Panc1 (cell line): ENCODE data around the gene RRP1. TPM values are rescaled to one million over a fixed set of nuclear protein-coding genes. Genes with fewer than 3 reads are reported as not detected.

Source experiments
- ATAC-seq: fragments of 200-7000 bp; cut with Tn5 transposase; 2 replicates; pipeline ENCODE4 v1.9.1; 2020; ENCODE audit warnings: mild to moderate bottlenecking, moderate library complexity
- Bru-seq: library from RNA; stranded (reverse); fragments of 400-500 nt; gene quantifications from one replicate; lab custom pipeline; 2021; lab: Mats Ljungman, UMichigan
- BruChase-seq, 2 experiments: library from RNA; stranded (reverse); fragments of 400-500 nt; gene quantifications; one replicate each; lab custom pipeline; 2021; lab: Mats Ljungman, UMichigan
- BruUV-seq: library from RNA; stranded (reverse); fragments of 400-500 nt; replicated peaks from 2 replicates; lab custom pipeline; 2021; lab: Mats Ljungman, UMichigan
- CTCF ChIA-PET: fragments of 300-600 bp; sonication (Branson Sonifier 250); formaldehyde crosslinking; loops from one replicate; lab custom pipeline; 2022; ENCODE audit warnings: antibody characterized with exemption; lab: Charles Lee
- POLR2A ChIA-PET: fragments of 300-600 bp; sonication (Branson Sonifier 250); formaldehyde crosslinking; loops from one replicate; lab custom pipeline; 2022; ENCODE audit warnings: antibody characterized with exemption; lab: Charles Lee
- DNase-seq: peaks from one replicate; pipeline ENCODE4 v3.0.0-alpha.2; 2010; ENCODE audit warnings: low read depth, low spot score
- H3K27ac ChIP-seq: 2 replicates; pipeline ENCODE4 v1.5.1; 2011; ENCODE audit warnings: mild to moderate bottlenecking, low read length, inconsistent platforms
- H3K27me3 ChIP-seq: fragments of 200-500 bp; sonication (Bioruptor generic); 2 replicates; pipeline ENCODE4 v1.6.0; 2014; ENCODE audit warnings: low read length, inconsistent platforms; ENCODE audit not compliant: control insufficient read depth, insufficient read depth
- H3K36me3 ChIP-seq: fragments of 200-500 bp; sonication (Bioruptor generic); 2 replicates; pipeline ENCODE4 v1.5.1; 2014; ENCODE audit warnings: inconsistent platforms, mild to moderate bottlenecking, low read length, moderate library complexity; ENCODE audit not compliant: control insufficient read depth, insufficient read depth
- H3K4me1 ChIP-seq: 2 replicates; pipeline ENCODE4 v1.5.1; 2011; ENCODE audit warnings: inconsistent platforms, mild to moderate bottlenecking, low read length, moderate library complexity; ENCODE audit not compliant: control insufficient read depth, insufficient read depth
- H3K4me3 ChIP-seq, 2 experiments: 2 replicates each; pipeline ENCODE4 v1.5.1; 2011 to 2012; ENCODE audit warnings: low read depth in 2 of 2, low read length in 2 of 2, mild to moderate bottlenecking in 2 of 2, inconsistent platforms in 1 of 2, moderate library complexity in 1 of 2
- H3K9me3 ChIP-seq: fragments of 200-500 bp; sonication (Bioruptor generic); 2 replicates; pipeline ENCODE4 v1.5.1; 2014; ENCODE audit warnings: low read depth, mild to moderate bottlenecking, inconsistent platforms, low read length, moderate library complexity; ENCODE audit not compliant: control insufficient read depth, insufficient read depth
- CTCF ChIP-seq: fragments of 450-650 bp; IDR thresholded peaks from 2 replicates; pipeline ENCODE4 v1.5.1; 2017; ENCODE audit warnings: mild to moderate bottlenecking
- POLR2AphosphoS5 ChIP-seq: IDR thresholded peaks from 2 replicates; pipeline ENCODE4 v1.6.1; 2012; ENCODE audit warnings: mild to moderate bottlenecking, low read depth, low read length, moderate library complexity
- REST ChIP-seq, 2 experiments: IDR thresholded peaks; 2 replicates each; pipeline ENCODE4 v1.6.1; 2011 to 2012; ENCODE audit warnings: low read depth in 2 of 2, control low read depth in 1 of 2, low read length in 1 of 2, mild to moderate bottlenecking in 1 of 2, moderate library complexity in 1 of 2; ENCODE audit not compliant: insufficient read depth in 1 of 2
- SIN3A ChIP-seq: IDR thresholded peaks from 2 replicates; pipeline ENCODE4 v1.6.1; 2012; ENCODE audit warnings: low read depth, mild to moderate bottlenecking, low read length, moderate library complexity, borderline replicate concordance; ENCODE audit not compliant: insufficient read depth
- TCF7L2 ChIP-seq: IDR thresholded peaks from 2 replicates; pipeline ENCODE4 v1.6.1; 2011; ENCODE audit warnings: mild to moderate bottlenecking, low read depth, low read length, inconsistent platforms
- in situ Hi-C: cut with HindIII; loops from 2 replicates; pipeline ENCODE4 v1.10.0; 2016; ENCODE audit warnings: low sequenced_read_pairs, low pct_unique_long_range_greater_than_20kb
- intact Hi-C: fragments of 100-400 bp; cut with micrococcal nuclease; formaldehyde crosslinking; loops from one replicate; pipeline ENCODE4 v1.10.0; 2022; ENCODE audit not compliant: unreplicated experiment
- long read RNA-seq: library from polyadenylated mRNA; unstranded; transcript quantifications from one replicate; pipeline ENCODE4 v2.0.0, GENCODE V29; 2021; ENCODE audit not compliant: unreplicated experiment
- polyA plus RNA-seq: library from polyadenylated mRNA; unstranded; fragments of >200 nt; gene quantifications from one replicate; pipeline ENCODE4 v1.2.1, GENCODE V29; 2012; ENCODE audit warnings: missing spikeins; ENCODE audit not compliant: insufficient read length
- total RNA-seq: library from RNA; stranded (reverse); gene quantifications from one replicate; pipeline ENCODE4 v1.2.1, GENCODE V29; 2021; ENCODE audit not compliant: unreplicated experiment

RRP1 gene
- total RNA-seq (41.8 TPM), Bru-seq, nascent RNA (percentile 69 among the genes with signal in this experiment), BruChase-seq, experiment 1, labeled RNA remaining after a 2-hour chase (percentile 73 among the genes with signal in this experiment), BruChase-seq, experiment 2, labeled RNA remaining after a 6-hour chase (percentile 77 among the genes with signal in this experiment)
- polyA plus RNA-seq, result 45.9 TPM
- long read RNA-seq, transcript RRP1-207 (13 exons, 3,022 nt), result major isoform, 82 of 114 reads
- long read RNA-seq, partial matches to known transcripts, result 21 of 114 reads
- long read RNA-seq, other reads (novel, unspliced or antisense), result 11 of 114 reads

- in situ Hi-C loops, result no loop called here
- CTCF ChIA-PET, result no interaction called here
- intact Hi-C loops, result no loop called here
- ATAC-seq (peak; percentile 95), DNase-seq (peak; percentile 22)
- BruUV-seq, result no TSS peak
- H3K4me1 ChIP-seq, result 0 out of 2 replicates have a peak, but pooled peaks cover 6% of the 10 kb centered on the region
- H3K36me3 ChIP-seq, result peaks cover 3% of the 10 kb centered on the region; the same call in 1 of the 2 replicates
- H3K4me3 ChIP-seq, result peak within 1 kb of the TSS; percentile 76 to 93
- peak within 1 kb of the TSS; percentile 84 for H3K27ac ChIP-seq
- no peaks in the 10 kb centered on the region for H3K9me3 ChIP-seq
- no peaks in the 10 kb centered on the region for H3K27me3 ChIP-seq
- TF ChIP-seq POLR2AphosphoS5, result peak; percentile 83
- no peak for TF ChIP-seq TCF7L2
- peak; percentile 99 for TF ChIP-seq CTCF
- no peak for TF ChIP-seq REST (IDR thresholded peaks at IDR 0.05; ENCODE audit: insufficient read depth in 1 of 2, low read depth in 2 of 2, low read length in 1 of 2)
- TF ChIP-seq SIN3A, result 0 out of 2 replicates have a peak, but pooled peaks have one; percentile 16
- POLR2A ChIA-PET, result interaction anchor here (0.7 kb wide), 1 partner anchor 60 kb away, joined by 3 read pairs; no protein-coding TSS in a partner anchor
Measured at GRCh38 chr21:43789276-43790009, at the start of gene RRP1. Gene RRP1, plus strand, starts transcription at chr21:43789577. Its CDS starts 53 bp downstream, at chr21:43789630.

- Histone ChIP-seq H3K9me3 (no peaks in the 10 kb centered on the region), H3K27ac (no peak overlapping the region), H3K27me3 (no peaks in the 10 kb centered on the region), H3K4me1 (peaks cover 24% of the 10 kb centered on the region), H3K4me3 (no peak overlapping the region), H3K36me3 (no peaks in the 10 kb centered on the region)
- BruUV-seq, result no TSS peak
- POLR2A ChIA-PET, result no interaction called here
- peak; percentile 53 for ATAC-seq
- DNase-seq, result no peak
- in situ Hi-C loops (no loop called here), intact Hi-C loops (no loop called here)
- TF ChIP-seq TCF7L2 (no peak), POLR2AphosphoS5 (no peak), SIN3A (no peak), CTCF (no peak), REST (IDR thresholded peaks at IDR 0.05; ENCODE audit: insufficient read depth in 1 of 2, low read depth in 2 of 2, low read length in 1 of 2) (no peak)
- CTCF ChIA-PET, result no interaction called here
Measured at GRCh38 chr21:43739621-43740435, 49.5 kb upstream of the RRP1 start.
